T-helper 17 cell (primary cell): ENCODE measurements around the gene ITPR1. TPM values are rescaled to one million over a fixed set of nuclear protein-coding genes. Genes with fewer than 3 reads are reported as not detected.
A peak's percentile ranks its signal among the peaks of the same experiment; 100 is the strongest.
"Not testable (repeated sequence)": the region's sequence is repeated elsewhere in the genome, so short reads cannot be mapped to it uniquely, and the experiment has no call there.

Experiments used
- ATAC-seq: fragments of 150-1000 bp; cut with Tn5 transposase; 2 replicates; pipeline ENCODE4 v1.10.0; 2021; ENCODE audit warnings: mild to moderate bottlenecking, moderate library complexity
- DNase-seq, 3 donors: peaks; one replicate each; pipeline versions ENCODE4 v3.0.0 to v3.0.0-alpha.2; 2020 to 2021
- H3K9me3 ChIP-seq: one replicate; pipeline ENCODE4 v1.7.0; 2013; ENCODE audit warnings: low read length, mild to moderate bottlenecking; ENCODE audit not compliant: control insufficient read depth, poor library complexity, severe bottlenecking
- H3K27ac Mint-ChIP-seq: one replicate; pipeline ENCODE4 v1.8.0; 2022; ENCODE audit warnings: mild to moderate bottlenecking, moderate library complexity, mixed read lengths
- H3K27me3 Mint-ChIP-seq: one replicate; pipeline ENCODE4 v1.8.0; 2022; ENCODE audit warnings: mixed read lengths
- H3K36me3 Mint-ChIP-seq: one replicate; pipeline ENCODE4 v1.8.0; 2022; ENCODE audit warnings: low read depth, mixed read lengths
- H3K4me1 Mint-ChIP-seq: one replicate; pipeline ENCODE4 v1.8.0; 2022; ENCODE audit warnings: mild to moderate bottlenecking, mixed read lengths
- H3K4me3 Mint-ChIP-seq: one replicate; pipeline ENCODE4 v1.8.0; 2022; ENCODE audit warnings: mild to moderate bottlenecking, moderate library complexity, mixed read lengths
- total RNA-seq, 4 donors: library from RNA in 2 of 4; stranded (reverse) in 2 of 4; gene quantifications; one replicate each; pipeline ENCODE4 v1.2.3 and lab custom pipeline; 2022 to 2026

The ITPR1 gene
- total RNA-seq, 2 donors from 2014 or later: 92.0 to 102 TPM

DNA sequence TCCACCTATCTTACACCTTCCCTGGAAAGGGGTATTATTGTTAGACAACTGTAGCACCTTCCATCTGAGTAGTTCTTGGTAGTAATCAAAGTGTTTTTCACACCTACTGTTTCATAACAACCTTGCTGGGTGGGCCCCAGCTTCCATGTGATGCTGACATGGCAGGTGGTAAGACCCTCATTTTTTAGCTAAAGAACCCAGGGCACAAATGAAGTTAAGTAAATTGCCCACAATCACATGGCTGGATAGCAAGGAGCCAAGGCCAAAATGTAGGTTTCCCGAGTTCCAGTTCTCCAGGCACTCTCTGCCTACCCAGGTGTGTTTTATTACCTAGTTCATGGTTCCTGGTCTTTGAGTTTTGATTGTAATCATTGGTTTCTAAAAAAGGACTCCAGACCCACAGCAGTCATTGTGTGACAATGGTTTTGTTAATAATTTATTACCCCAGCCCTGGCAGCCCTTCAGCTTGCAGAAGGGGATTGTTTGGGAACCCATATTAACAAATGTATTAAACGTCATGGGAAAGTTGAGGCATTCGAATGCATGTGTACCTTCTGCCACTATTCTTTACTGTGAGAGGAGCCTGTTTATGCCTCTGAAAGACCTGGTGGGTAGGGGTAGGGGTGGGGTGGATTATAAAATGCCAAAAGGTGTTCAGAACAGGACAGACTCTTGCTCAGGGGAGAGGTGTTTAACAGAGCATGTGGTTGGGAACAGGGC is 263.9 kb downstream of the ITPR1 start:
- no peaks in the 10 kb centered on the region for H3K9me3 ChIP-seq
- H3K36me3 Mint-ChIP-seq: peaks cover 14% of the 10 kb centered on the region
- no peak overlapping the region for H3K4me3 Mint-ChIP-seq
- no peak for ATAC-seq
- no peak overlapping the region for H3K27ac Mint-ChIP-seq
- DNase-seq: no peak
- peaks cover 5% of the 10 kb centered on the region for H3K4me1 Mint-ChIP-seq
- H3K27me3 Mint-ChIP-seq: no peaks in the 10 kb centered on the region

DNA sequence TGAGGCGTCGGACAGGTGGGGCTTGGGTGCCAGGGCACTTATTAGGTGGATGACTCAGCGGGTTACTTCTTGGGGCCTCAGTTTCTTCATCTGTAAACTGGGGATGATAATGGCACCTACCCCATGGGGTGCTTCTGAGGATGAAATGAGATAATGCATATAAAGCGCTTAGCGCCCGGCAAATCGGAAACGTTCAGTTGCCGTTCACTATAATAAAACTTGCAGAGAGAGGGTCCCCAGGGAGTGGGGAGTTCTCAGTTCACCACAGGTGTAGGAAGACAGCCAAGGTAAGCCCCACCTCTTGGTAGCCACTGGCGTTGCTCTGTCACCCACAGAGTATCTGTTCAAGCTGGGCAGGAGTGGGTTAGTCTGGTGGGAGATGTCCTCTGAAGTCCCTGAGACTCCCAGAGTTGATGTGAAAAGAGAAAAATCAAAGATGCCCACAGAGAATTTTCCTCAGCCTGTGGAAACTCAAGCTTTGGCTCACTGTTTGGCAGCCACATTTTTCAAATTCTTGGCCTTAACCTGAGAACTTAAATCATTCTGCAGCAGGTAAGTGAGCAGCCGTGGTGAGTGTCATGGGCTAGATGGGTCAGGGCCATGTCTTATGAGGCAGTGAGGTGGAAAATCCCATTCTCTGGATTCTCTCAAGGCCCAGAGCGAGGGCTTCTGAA is 264.6 kb downstream of the ITPR1 start:
- ATAC-seq (no peak), DNase-seq (no peak)
- no peaks in the 10 kb centered on the region for H3K9me3 ChIP-seq
- Mint-ChIP-seq H3K4me1 (peaks cover 4% of the 10 kb centered on the region), H3K27ac (no peak overlapping the region), H3K4me3 (no peak overlapping the region), H3K27me3 (no peaks in the 10 kb centered on the region), H3K36me3 (peaks cover 13% of the 10 kb centered on the region)

DNA sequence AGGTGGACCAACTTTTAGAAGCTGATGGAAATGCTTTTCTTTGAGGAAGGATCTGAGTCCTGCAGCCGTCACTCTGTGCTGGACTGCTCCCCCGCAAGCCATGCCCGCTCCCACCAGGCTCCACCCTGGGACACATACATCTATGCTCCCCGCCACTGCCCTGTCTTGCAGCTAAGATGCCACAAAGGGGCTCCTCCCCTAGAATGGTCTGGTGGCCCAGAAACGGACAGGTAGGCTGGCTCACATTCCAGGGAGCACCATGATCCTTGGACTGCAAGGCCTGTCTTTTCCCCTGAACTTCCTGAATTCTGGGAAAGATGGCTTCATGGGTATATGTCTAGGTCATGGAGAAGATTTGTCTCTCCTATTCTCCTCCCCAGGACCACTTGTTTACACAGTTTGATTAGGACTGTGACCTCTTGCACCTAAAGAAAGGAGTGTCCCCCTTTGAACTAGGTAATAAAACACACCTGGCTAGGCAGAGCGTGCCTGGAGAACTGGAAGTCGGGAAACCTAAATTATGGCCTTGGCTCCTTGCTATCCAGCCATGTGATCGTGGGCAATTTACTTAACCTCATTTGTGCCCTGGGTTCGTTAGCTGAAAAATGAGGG is 265.2 kb downstream of the ITPR1 start:
- no peaks in the 10 kb centered on the region for H3K9me3 ChIP-seq
- DNase-seq: no peak
- Mint-ChIP-seq H3K27me3 (no peaks in the 10 kb centered on the region), H3K4me3 (no peak overlapping the region), H3K36me3 (peaks cover 11% of the 10 kb centered on the region), H3K27ac (no peak overlapping the region), H3K4me1 (peaks cover 2% of the 10 kb centered on the region)
- no peak for ATAC-seq

DNA sequence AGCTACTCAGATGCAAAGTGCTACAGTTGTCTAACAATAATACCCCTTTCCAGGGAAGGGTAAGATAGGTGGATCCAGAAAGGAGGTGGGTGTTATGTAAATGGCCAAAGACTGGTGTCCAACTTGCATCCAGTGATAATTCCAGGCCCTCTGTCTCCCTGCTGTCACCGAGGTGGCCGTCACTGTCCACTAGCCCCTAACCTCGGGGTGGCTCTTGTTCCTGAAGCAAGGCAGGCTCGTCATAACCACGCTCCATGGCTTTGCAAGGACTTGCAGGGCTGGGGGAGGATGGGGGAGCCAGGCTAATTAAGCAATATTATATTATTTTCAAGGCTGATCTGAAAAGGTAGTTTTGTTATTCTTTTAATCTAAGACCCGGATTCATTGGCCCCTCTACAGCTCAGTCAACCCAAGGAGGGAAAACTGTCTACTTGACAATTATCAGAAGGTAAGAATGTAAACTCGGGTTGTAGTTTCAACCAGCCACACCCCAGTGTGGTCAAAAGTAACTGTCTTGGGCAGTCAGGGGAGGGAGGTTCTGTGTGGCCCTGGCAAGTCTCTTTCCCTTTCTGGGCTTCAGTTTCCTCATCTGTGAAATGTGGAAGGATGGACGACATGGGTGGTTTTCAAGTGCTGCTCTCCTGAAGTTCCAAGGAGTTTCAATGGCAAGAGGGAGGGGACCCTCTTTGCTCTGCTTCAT is 266.0 kb downstream of the ITPR1 start:
- no peaks in the 10 kb centered on the region for H3K9me3 ChIP-seq

DNA sequence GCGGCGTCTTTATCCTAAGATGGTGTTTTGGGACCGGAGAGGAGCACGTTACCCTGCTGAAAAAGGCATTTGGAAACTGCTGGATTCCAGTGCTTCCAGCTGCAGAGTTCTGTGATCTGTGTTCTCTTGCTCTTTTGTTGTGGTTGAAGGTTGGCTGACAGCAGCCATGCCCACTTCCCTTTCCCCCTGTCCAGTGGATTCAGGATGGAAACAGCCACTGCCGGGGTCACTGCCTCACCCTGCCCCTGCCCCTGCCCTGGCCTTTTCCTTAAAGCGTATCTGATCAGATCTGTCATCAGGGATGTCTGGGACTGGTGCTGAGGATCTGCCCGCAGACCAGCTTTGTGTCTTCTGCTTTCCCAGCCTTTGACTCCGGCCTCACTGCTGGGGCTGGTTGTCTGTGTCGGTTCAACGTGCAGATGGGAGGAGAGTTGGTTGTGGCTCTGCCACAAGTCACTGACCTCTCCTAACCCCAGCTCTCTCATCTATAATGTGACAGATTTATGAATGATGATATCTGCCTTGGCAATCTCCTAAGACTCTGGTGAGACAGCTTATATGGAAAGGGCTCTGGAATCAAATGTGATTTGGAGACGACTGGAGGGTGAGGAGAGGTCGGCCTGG is 266.7 kb downstream of the ITPR1 start:
- Mint-ChIP-seq H3K36me3 (peaks cover 11% of the 10 kb centered on the region), H3K4me3 (no peak overlapping the region), H3K4me1 (peaks cover 2% of the 10 kb centered on the region), H3K27ac (peak overlapping the region; percentile 77), H3K27me3 (no peaks in the 10 kb centered on the region)
- ATAC-seq (no peak), DNase-seq (no peak)
- H3K9me3 ChIP-seq: no peaks in the 10 kb centered on the region

More for the DNA sequence above, 266.0 kb downstream of the ITPR1 start:
- no peak for ATAC-seq
- no peak for DNase-seq
- peaks cover 11% of the 10 kb centered on the region for H3K36me3 Mint-ChIP-seq
- H3K4me1 Mint-ChIP-seq: peaks cover 2% of the 10 kb centered on the region
- H3K27me3 Mint-ChIP-seq: no peaks in the 10 kb centered on the region
- H3K4me3 Mint-ChIP-seq: no peak overlapping the region
- H3K27ac Mint-ChIP-seq: peak overlapping the region; percentile 77

DNA sequence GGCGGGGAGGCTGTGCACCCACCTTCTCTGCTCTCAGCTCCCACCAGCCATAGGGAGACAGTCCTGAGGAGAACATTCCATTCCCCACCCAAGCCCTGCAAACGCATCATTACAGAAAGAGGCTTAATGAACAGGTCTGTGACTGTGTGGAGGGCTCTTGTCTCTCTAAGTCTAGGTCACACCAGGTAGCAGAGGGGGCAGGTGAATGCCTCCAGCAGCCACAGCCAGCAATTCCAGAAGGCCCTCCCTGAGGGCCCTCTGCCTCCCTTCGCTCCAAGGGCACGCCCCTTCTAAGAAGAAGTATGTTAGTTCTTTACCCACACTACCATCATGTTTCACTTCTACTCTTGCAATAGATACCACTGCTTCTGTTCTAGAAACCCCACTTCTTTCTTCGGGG is 268.6 kb downstream of the ITPR1 start:
- Mint-ChIP-seq H3K27ac (no peak overlapping the region), H3K27me3 (no peaks in the 10 kb centered on the region), H3K4me3 (peak overlapping the region; percentile 1), H3K36me3 (peaks cover 10% of the 10 kb centered on the region), H3K4me1 (peaks cover 2% of the 10 kb centered on the region)
- no peak for DNase-seq
- no peak for ATAC-seq
- peaks cover 3% of the 10 kb centered on the region for H3K9me3 ChIP-seq

DNA sequence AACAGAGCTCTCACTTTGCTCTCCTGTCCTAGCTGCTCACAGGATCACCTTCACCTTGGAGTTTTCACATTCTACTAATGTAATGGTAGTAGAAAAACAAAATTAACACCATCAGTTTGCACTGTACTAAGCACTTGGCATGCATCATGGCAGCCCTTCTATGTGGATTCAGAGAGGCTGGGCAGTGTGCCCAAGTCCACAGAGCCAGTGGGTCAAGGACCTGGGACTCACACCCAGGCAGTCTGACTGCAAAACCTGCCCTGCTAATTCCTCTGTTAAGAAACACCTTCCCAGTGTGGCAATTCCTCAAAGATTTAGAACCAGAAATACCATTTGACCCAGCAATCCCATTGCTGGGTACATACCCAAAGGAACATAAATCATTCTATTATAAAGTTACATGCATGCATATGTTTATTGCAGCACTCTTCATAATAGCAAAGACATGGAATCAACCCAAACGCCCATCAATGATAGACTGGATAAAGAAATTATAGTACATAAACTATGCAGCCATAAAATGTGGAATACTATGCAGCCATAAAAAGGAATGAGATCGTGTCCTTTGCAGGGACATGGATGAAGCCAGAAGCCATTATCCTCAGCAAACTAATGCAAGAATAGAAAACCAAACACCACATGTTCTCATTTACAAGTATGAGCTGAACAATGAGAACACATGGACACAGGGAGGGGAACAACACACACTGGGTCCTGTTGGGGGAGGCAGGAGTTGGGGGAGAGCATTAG is 269.5 kb downstream of the ITPR1 start:
- not testable (repeated sequence) for H3K4me1 Mint-ChIP-seq, ATAC-seq, H3K4me3 Mint-ChIP-seq, H3K27me3 Mint-ChIP-seq, H3K27ac Mint-ChIP-seq, H3K9me3 ChIP-seq, DNase-seq
- peaks cover 13% of the 10 kb centered on the region for H3K36me3 Mint-ChIP-seq

DNA sequence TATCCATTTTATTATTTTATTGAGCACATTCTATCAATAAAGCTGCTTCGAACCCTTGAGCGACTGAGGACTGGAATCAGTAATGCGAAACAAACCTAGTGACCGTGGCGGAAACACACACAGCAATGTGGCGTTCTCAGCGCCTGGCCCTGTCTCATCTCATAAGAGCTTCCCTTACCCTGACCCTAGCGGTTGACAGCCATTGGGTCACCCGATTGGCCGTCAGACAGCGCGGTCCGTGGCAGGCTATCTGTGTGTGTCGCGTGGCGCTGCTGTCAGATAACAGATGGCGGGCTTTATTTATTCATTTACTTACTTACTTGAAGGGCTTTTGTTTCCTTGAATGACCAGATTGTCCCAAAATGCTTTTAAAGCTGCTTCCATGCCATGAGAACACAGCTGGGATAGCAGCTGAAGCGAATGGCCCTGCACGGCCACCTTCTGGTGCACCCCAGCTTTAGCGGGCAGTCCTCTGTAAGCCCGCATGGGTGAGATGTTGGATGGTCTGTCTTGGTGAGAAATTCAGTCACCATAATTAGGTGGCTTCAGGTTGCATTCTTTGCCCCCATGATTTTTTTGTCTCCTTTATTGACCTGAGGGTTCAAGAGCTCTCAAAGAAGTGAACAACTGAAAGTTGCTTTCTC is 270.6 kb downstream of the ITPR1 start:
- ATAC-seq (no peak), DNase-seq (no peak)
- Mint-ChIP-seq H3K27me3 (no peaks in the 10 kb centered on the region), H3K27ac (no peak overlapping the region), H3K4me1 (peaks cover 2% of the 10 kb centered on the region), H3K36me3 (peaks cover 15% of the 10 kb centered on the region), H3K4me3 (no peak overlapping the region)
- H3K9me3 ChIP-seq: peaks cover 3% of the 10 kb centered on the region

DNA sequence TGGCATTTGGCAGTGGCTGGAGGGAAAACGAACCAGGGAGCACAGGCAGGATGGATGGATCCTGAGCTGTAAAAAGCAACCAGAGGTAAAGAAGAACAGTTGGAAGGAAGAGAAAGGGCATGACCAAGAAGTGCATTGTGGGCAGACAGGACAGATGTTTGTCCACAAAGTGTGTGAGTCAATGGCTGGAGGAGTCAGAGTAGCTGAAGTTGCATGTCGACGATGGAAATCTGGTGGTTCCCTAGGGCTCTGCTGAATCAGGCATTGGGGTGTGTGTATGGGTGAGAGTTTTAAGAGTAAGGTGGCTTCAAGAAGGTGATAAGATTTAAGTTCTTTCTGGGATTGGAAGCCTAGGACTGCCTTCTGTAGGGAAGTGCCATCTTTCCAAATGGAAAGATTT is 272.1 kb downstream of the ITPR1 start:
- peaks cover 3% of the 10 kb centered on the region for H3K9me3 ChIP-seq
- Mint-ChIP-seq H3K4me3 (no peak overlapping the region), H3K36me3 (peaks cover 11% of the 10 kb centered on the region), H3K4me1 (no peaks in the 10 kb centered on the region), H3K27ac (no peak overlapping the region), H3K27me3 (no peaks in the 10 kb centered on the region)
- ATAC-seq: no peak
- no peak for DNase-seq

DNA sequence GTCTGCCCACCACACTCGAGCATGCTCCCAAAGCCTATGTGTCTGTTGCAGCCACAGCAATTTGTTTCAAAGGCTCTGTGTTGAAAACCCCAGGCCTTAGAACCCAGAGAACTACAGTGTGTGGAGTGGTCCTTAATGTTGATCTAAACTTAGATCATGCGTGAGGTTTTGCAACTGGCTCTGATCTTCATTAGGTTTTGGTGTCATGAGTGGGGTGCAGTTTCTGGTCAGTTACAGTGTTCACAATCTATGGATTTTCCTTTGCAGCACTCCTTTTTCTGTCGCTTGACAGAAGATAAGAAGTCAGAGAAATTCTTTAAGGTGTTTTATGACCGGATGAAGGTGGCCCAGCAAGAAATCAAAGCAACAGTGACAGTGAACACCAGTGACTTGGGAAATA is 273.1 kb downstream of the ITPR1 start:
- Mint-ChIP-seq H3K27ac (no peak overlapping the region), H3K4me1 (no peaks in the 10 kb centered on the region), H3K36me3 (peaks cover 10% of the 10 kb centered on the region), H3K27me3 (no peaks in the 10 kb centered on the region), H3K4me3 (no peak overlapping the region)
- peaks cover 3% of the 10 kb centered on the region for H3K9me3 ChIP-seq
- DNase-seq (no peak), ATAC-seq (no peak)

DNA sequence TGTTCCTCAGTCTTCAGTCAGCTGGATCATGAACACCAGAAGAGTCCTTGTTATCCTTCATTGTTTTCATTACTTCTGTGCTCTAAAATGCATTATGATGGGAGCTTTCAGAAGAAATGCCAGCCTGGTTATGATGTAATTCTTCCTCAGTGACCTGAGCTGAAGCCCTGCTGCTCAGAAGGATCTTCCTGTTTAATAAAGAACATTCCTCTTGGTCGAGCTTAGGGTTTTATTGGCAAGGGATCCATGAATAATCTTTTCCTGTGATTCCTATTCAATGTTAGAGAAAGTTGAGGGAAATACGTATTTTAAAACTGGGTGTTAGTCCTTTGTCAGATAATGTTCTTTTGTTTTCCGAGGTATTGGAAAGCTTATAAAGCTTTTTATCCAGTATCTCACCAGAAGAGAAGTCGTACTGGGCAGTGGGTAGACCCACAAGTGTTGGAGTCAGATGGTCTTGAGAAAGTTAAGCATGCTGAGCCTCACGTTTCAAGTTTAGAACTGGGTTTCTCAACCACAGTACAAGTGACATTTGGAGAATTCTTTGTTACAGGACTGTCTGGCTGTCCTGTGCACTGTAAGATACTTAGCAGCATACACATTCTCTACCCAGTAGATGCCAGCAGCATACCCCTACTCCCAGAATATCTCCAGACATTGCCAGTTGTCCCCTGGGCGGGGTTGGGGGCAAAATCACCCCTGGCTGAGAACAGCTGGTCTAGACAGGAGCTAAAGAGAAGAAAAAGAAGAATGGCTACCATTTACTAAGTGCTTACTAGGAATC is 273.8 kb downstream of the ITPR1 start:
- Mint-ChIP-seq H3K4me1 (no peaks in the 10 kb centered on the region), H3K27me3 (no peaks in the 10 kb centered on the region), H3K27ac (no peak overlapping the region), H3K4me3 (no peak overlapping the region), H3K36me3 (peaks cover 10% of the 10 kb centered on the region)
- peaks cover 3% of the 10 kb centered on the region for H3K9me3 ChIP-seq
- no peak for DNase-seq
- ATAC-seq: no peak
